Fibroblast of the aortic adventitia (primary cell): ENCODE measurements around the gene BBOF1. TPM values are rescaled to one million over a fixed set of nuclear protein-coding genes. Genes with fewer than 3 reads are reported as not detected.
"Not testable (repeated sequence)": the region's sequence is repeated elsewhere in the genome, so short reads cannot be mapped to it uniquely, and the experiment has no call there.

Source experiments
- DNase-seq: peaks from one replicate; pipeline ENCODE4 v3.0.0-alpha.2; 2010; ENCODE audit warnings: low read depth
- H3K4me3 ChIP-seq: 2 replicates; pipeline ENCODE4 v1.5.1; 2011; ENCODE audit warnings: low read depth, mild to moderate bottlenecking, control low read depth, low read length, moderate library complexity
- CTCF ChIP-seq: IDR thresholded peaks from 2 replicates; pipeline ENCODE4 v1.5.1; 2011; ENCODE audit warnings: mild to moderate bottlenecking, low read length, control low read depth, inconsistent platforms; ENCODE audit not compliant: insufficient read depth
- total RNA-seq: library from RNA; depleted of rRNA; stranded (reverse); fragments of >200 nt; gene quantifications from 2 replicates; pipeline ENCODE4 v1.2.3, GENCODE V29; 2012; ENCODE audit warnings: low replicate concordance

Gene BBOF1
- total RNA-seq, 1 donor, result 9.8 TPM

- no peak for DNase-seq
- TF ChIP-seq CTCF, result no peak
- no peak overlapping the region for H3K4me3 ChIP-seq
Observed at GRCh38 chr14:73995977-73996378, 23.2 kb upstream of the BBOF1 start.

DNA sequence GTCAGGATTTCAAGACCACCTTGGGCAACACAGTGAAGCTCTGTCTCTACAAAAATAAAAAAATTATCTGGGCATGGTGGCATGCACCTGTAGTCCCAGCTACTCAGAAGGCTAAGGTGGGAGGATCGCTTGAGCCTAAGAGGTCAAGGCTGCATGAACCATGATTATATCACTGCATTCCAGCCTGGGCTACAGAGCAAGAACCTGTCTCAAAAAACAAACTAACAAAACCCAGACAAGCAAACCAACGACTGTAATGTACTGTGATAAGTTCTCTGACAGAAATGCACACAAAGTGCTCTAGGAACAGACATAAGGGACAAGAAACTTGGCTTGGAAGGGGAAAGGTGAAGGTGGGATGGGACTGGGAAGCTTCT is 22.4 kb upstream of the BBOF1 start:
- no peak for TF ChIP-seq CTCF
- no peak for DNase-seq
- H3K4me3 ChIP-seq, result no peak overlapping the region

DNA sequence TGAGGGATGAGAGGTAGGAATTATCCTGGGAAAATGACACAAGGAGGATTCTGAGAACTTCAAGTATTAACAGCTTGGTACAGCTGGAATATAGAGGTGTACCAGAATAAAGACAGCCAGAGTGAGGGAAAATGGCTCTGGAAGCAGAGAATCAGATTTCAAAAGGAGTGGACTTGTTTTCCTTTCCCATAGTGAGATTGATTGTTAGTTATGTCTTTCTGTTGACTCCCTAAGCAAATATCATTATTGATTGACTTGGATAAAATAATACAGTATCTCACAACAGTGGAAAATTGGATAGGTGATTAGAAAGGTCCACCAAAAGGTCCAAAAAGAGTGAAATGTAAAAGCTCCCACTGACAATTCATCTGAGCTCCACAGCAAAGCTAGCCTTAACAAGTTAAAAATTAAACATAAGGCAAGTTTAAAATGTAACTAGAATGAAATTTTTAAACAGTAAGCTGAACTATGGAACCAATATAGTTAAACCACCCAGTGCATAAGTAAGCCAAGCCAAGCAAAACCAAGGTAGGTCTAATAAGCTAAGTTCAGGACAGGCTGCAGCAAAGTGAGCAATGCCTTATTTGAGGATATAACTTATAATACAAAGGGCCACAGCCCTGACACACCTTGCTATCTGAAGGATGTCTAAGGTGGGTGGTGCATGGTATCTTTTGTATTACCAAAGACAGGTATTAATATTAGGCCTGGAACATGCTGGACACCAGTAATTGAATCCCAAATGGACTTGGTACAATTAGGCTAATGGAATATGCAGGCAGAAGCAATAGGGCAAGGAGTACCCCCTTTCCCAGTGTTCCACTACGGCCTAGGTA is 21.8 kb upstream of the BBOF1 start:
- no peak overlapping the region for H3K4me3 ChIP-seq
- no peak for TF ChIP-seq CTCF
- DNase-seq, result no peak

DNA sequence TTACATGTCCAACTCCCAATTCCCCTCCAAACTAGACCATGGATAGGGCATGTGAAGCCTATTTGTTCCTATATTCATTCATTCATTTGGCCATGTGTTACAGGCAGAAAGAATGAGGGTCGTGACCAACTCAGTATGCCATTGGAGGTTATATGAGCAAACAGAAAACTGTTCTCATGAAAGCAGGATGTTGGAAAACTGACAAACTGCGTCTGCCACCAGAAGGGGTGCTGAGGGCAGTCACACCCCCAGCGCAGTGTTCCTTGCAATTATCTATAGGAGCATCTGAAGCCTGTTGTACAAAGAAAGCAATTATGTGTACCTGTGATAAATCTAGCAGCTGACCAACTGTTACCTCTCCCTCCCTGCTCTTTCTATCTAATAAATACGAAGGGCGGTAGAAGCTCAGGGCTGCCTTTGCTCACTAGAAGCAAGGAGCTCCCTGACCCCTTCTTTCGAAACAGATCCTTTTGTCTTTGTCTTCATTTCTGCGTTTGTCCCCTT is 21.2 kb upstream of the BBOF1 start:
- no peak for DNase-seq
- no peak overlapping the region for H3K4me3 ChIP-seq
- no peak for TF ChIP-seq CTCF

GRCh38 chr14:73998726-73999125 is 20.4 kb upstream of the BBOF1 start:
- no peak overlapping the region for H3K4me3 ChIP-seq
- DNase-seq, result no peak

DNA sequence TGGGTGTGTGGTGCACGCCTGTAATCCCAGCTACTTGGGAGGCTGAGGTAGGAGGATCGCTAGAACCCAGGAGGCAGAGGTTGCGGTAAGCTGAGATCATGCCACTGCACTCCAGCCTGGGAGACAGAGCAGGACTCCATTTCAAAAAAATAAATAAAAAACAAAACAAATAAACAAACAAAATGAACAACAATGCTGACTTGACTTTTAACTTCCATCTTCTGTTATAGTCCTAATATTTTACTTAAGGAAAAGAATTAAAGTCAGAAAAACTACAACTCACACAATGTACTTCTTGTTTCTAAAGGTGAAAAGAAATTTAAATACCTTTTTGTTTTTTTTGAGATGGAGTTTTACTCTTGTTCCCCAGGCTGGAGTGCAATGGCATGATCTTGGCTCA is 13.5 kb upstream of the BBOF1 start:
- not testable (repeated sequence) for DNase-seq, H3K4me3 ChIP-seq

More at GRCh38 chr14:73998726-73999125, 20.4 kb upstream of the BBOF1 start:
- TF ChIP-seq CTCF, result no peak

- TF ChIP-seq CTCF, result no peak
- no peak overlapping the region for H3K4me3 ChIP-seq
- no peak for DNase-seq
Observed at GRCh38 chr14:74008843-74009499, 10.2 kb upstream of the BBOF1 start.
